Endothelial cell of umbilical vein (primary cell): ENCODE measurements around the gene SLFNL1. TPM values are rescaled to one million over a fixed set of nuclear protein-coding genes. Genes with fewer than 3 reads are reported as not detected.

Experiments
- BruUV-seq: library from RNA; stranded (reverse); fragments of 400-500 nt; replicated peaks from 2 replicates; lab custom pipeline; 2021; lab: Mats Ljungman, UMichigan
- CTCF ChIA-PET: fragments of 300-600, 350-600 bp; sonication (Branson Sonifier 250); formaldehyde crosslinking; loops from one replicate; lab custom pipeline; 2021; ENCODE audit warnings: antibody characterized with exemption, inconsistent platforms; lab: Charles Lee
- POLR2A ChIA-PET: fragments of 300-600, 350-600 bp; sonication (Branson Sonifier 250); formaldehyde crosslinking; loops from one replicate; lab custom pipeline; 2021; ENCODE audit warnings: antibody characterized with exemption, inconsistent platforms; lab: Charles Lee
- DNase-seq: peaks from one replicate; pipeline ENCODE4 v3.0.0-alpha.2; 2011; ENCODE audit warnings: low read depth, low spot score
- FAIRE-seq: peaks from 2 replicates; lab custom pipeline; 2011; peaks lifted over from hg19 to GRCh38; lab: Jason Lieb, UNC
- H2AFZ ChIP-seq: 2 replicates; pipeline ENCODE4 v1.6.0; 2012; ENCODE audit warnings: low read depth, low read length, control low read depth, inconsistent platforms
- H3K27ac ChIP-seq: 2 replicates; pipeline ENCODE4 v1.5.1; 2011; ENCODE audit warnings: low read depth, mild to moderate bottlenecking, control low read depth, low read length, moderate library complexity; ENCODE audit not compliant: insufficient read depth
- H3K27me3 ChIP-seq, 2 experiments: 2 replicates each; pipeline versions ENCODE4 v1.6.0 to v1.6.1; 2011; ENCODE audit warnings: low read length in 2 of 2, mixed read lengths in 1 of 2; ENCODE audit not compliant: control insufficient read depth in 2 of 2, insufficient read depth in 2 of 2
- H3K36me3 ChIP-seq, 2 experiments: 2 replicates in 1 of 2; 3 replicates in 1 of 2; pipeline ENCODE4 v1.5.1; 2011; ENCODE audit warnings: low read length in 2 of 2, mild to moderate bottlenecking in 1 of 2, moderate library complexity in 1 of 2; ENCODE audit not compliant: control insufficient read depth in 2 of 2, insufficient read depth in 2 of 2; ENCODE audit errors: extremely low read depth in 1 of 2
- H3K4me1 ChIP-seq: 3 replicates; pipeline ENCODE4 v1.5.1; 2011; ENCODE audit warnings: mild to moderate bottlenecking, low read length; ENCODE audit not compliant: control insufficient read depth, insufficient read depth; ENCODE audit errors: extremely low read depth
- H3K4me2 ChIP-seq: 2 replicates; pipeline ENCODE4 v1.6.1; 2011; ENCODE audit warnings: low read length, control low read depth, mixed read lengths; ENCODE audit not compliant: insufficient read depth
- H3K4me3 ChIP-seq, 3 experiments: fragments of 200-600 bp in 1 of 3; sonication (generic), shearing (Covaris generic) in 1 of 3; replicated peaks in 1 of 3; 2 replicates each; pipeline ENCODE4 v1.5.1; 2011 to 2016; ENCODE audit warnings: control low read depth in 3 of 3, low read length in 3 of 3, mild to moderate bottlenecking in 2 of 3, inconsistent platforms in 1 of 3, low read depth in 1 of 3, moderate library complexity in 1 of 3; ENCODE audit not compliant: insufficient read depth in 1 of 3
- H3K79me2 ChIP-seq: 2 replicates; pipeline ENCODE4 v1.6.0; 2012; ENCODE audit warnings: low read length, inconsistent platforms; ENCODE audit not compliant: control insufficient read depth, insufficient read depth
- H3K9ac ChIP-seq: replicated peaks from 2 replicates; pipeline ENCODE3; 2011; ENCODE audit warnings: low read length, control low read depth; ENCODE audit not compliant: insufficient read depth; ENCODE audit errors: extremely low read depth
- H3K9me1 ChIP-seq: replicated peaks from 3 replicates; pipeline ENCODE4 v1.6.0; 2011; ENCODE audit warnings: mild to moderate bottlenecking, low read length; ENCODE audit not compliant: control insufficient read depth, insufficient read depth; ENCODE audit errors: extremely low read depth
- H3K9me3 ChIP-seq: replicated peaks from 2 replicates; pipeline ENCODE4 v1.5.1; 2012; ENCODE audit warnings: low read length, inconsistent platforms; ENCODE audit not compliant: control insufficient read depth, insufficient read depth
- H4K20me1 ChIP-seq: replicated peaks from 2 replicates; pipeline ENCODE3; 2011; ENCODE audit warnings: mild to moderate bottlenecking, low read length; ENCODE audit not compliant: control insufficient read depth, insufficient read depth; ENCODE audit errors: extremely low read depth
- EZH2 ChIP-seq: IDR thresholded peaks from 2 replicates; pipeline ENCODE4 v1.6.1; 2012; ENCODE audit warnings: borderline replicate concordance, low read depth, mild to moderate bottlenecking, moderate library complexity, low read length, inconsistent platforms; ENCODE audit not compliant: severe bottlenecking
- FOS ChIP-seq: IDR thresholded peaks from 2 replicates; pipeline ENCODE4 v1.6.1; 2011; ENCODE audit warnings: mild to moderate bottlenecking, low read length, moderate library complexity, borderline replicate concordance; ENCODE audit not compliant: insufficient read depth
- GATA2 ChIP-seq: IDR thresholded peaks from 2 replicates; pipeline ENCODE4 v1.7.0; 2011; ENCODE audit warnings: low read depth, mild to moderate bottlenecking, moderate library complexity, mixed read lengths, low read length; ENCODE audit not compliant: insufficient read length, insufficient read depth
- JUN ChIP-seq: IDR thresholded peaks from 2 replicates; pipeline ENCODE4 v1.6.1; 2011; ENCODE audit warnings: borderline replicate concordance, low read depth; ENCODE audit not compliant: insufficient read length, insufficient read depth
- MYC ChIP-seq: IDR thresholded peaks from one replicate; pipeline ENCODE4 v1.6.1; 2011; ENCODE audit warnings: mild to moderate bottlenecking, low read depth, low read length
- POLR2A ChIP-seq: IDR thresholded peaks from 2 replicates; pipeline ENCODE4 v1.6.1; 2012; ENCODE audit warnings: low read depth, mild to moderate bottlenecking, control low read depth, low read length
- POLR2AphosphoS5 ChIP-seq: IDR thresholded peaks from 2 replicates; pipeline ENCODE4 v1.6.1; 2012; ENCODE audit warnings: low read depth, mild to moderate bottlenecking, control low read depth, low read length, moderate library complexity; ENCODE audit not compliant: insufficient read depth
- dilution Hi-C: fragments of 300-500 bp; cut with MboI; formaldehyde crosslinking; loops from one replicate; pipeline ENCODE4 v1.15.0; 2019; ENCODE audit warnings: low sequenced_read_pairs; ENCODE audit not compliant: extremely low pct_ligation_motif_present
- intact Hi-C: fragments of 100-400 bp; cut with micrococcal nuclease; formaldehyde crosslinking; loops from one replicate; pipeline ENCODE4 v1.10.0; 2022
- polyA plus RNA-seq, 4 experiments: library from polyadenylated mRNA; depleted of rRNA in 3 of 4; stranded (reverse) in 3 of 4; unstranded in 1 of 4; fragments of >200 nt; gene quantifications; 2 replicates each; pipeline versions ENCODE4 v1.2.1 to v1.2.3, GENCODE V29; 2011 to 2012; ENCODE audit warnings: missing spikeins in 1 of 4
- total RNA-seq: library from RNA; stranded (reverse); gene quantifications from 2 replicates; pipeline ENCODE4 v1.2.3, GENCODE V29; 2021
- TF ChIP-seq, protein P1 (sequence below), 2 donors: IDR thresholded peaks; 1 replicate in 1 of 2; 2 replicates in 1 of 2; pipeline ENCODE4 v1.5.1; 2011; ENCODE audit warnings: low read length in 2 of 2, mild to moderate bottlenecking in 2 of 2, moderate library complexity in 2 of 2, control low read depth in 1 of 2, inconsistent platforms in 1 of 2, low read depth in 1 of 2; ENCODE audit not compliant: insufficient read depth in 1 of 2; ENCODE audit errors: extremely low read depth in 1 of 2
- TF ChIP-seq, protein P2 (sequence below): IDR thresholded peaks from 2 replicates; pipeline ENCODE4 v1.6.1; 2011; ENCODE audit not compliant: insufficient read depth, insufficient read length

SLFNL1 gene
- total and polyA plus RNA-seq, 2 donors (not counting 3 experiments of a cell fraction or from before 2014, with no cell fraction given): 0.14 to 0.29 TPM

DNA sequence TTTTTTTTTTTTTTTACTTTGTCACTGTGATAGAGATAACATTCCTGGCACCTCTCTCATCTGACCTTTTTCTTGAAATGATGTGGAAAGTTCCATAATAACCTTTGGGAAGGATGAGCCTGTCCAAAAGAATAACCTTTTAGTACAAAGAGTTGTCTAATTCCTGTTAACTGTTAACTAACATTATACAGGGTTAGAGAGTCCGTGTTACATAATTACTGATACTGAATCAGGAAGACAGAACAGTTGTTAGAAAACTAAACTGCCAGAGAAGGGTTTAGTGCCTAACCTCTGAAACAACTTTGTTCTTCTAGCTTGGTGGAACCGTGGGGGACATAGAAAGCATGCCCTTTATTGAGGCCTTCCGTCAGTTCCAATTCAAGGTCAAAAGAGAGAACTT lies 33.2 kb downstream of the SLFNL1 start:
- Histone ChIP-seq H3K4me2 (no peak overlapping the region), H3K27ac (no peak overlapping the region), H2AFZ (no peak overlapping the region), H3K79me2 (peaks cover 28% of the 10 kb centered on the region), H3K27me3 (no peaks in the 10 kb centered on the region), H3K9me1 (no peaks in the 10 kb centered on the region), H3K4me3 (no peak overlapping the region), H3K36me3 (peaks cover 28 to 49% of the 10 kb centered on the region in 2 experiments), H4K20me1 (no peaks in the 10 kb centered on the region), H3K9me3 (no peaks in the 10 kb centered on the region), H3K4me1 (peaks cover 8% of the 10 kb centered on the region), H3K9ac (no peak overlapping the region)
- CTCF ChIA-PET: no interaction called here
- POLR2A ChIA-PET: no interaction called here
- DNase-seq (no peak), FAIRE-seq (no peak)
- no TSS peak for BruUV-seq
- intact Hi-C loops: no loop called here
- dilution Hi-C loops: no loop called here
- TF ChIP-seq, protein P1, sequence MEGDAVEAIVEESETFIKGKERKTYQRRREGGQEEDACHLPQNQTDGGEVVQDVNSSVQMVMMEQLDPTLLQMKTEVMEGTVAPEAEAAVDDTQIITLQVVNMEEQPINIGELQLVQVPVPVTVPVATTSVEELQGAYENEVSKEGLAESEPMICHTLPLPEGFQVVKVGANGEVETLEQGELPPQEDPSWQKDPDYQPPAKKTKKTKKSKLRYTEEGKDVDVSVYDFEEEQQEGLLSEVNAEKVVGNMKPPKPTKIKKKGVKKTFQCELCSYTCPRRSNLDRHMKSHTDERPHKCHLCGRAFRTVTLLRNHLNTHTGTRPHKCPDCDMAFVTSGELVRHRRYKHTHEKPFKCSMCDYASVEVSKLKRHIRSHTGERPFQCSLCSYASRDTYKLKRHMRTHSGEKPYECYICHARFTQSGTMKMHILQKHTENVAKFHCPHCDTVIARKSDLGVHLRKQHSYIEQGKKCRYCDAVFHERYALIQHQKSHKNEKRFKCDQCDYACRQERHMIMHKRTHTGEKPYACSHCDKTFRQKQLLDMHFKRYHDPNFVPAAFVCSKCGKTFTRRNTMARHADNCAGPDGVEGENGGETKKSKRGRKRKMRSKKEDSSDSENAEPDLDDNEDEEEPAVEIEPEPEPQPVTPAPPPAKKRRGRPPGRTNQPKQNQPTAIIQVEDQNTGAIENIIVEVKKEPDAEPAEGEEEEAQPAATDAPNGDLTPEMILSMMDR (IDR thresholded peaks at IDR 0.05; ENCODE audit: extremely low read depth in 1 of 2, insufficient read depth in 1 of 2, low read depth in 1 of 2, low read length in 2 of 2): no peak
- TF ChIP-seq JUN: no peak
- TF ChIP-seq, protein P2, sequence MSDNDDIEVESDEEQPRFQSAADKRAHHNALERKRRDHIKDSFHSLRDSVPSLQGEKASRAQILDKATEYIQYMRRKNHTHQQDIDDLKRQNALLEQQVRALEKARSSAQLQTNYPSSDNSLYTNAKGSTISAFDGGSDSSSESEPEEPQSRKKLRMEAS: no peak
- TF ChIP-seq POLR2A: no peak
- no peak for TF ChIP-seq POLR2AphosphoS5
- TF ChIP-seq EZH2: no peak
- no peak for TF ChIP-seq MYC
- TF ChIP-seq FOS: no peak
- TF ChIP-seq GATA2: no peak
